Measurements from ENCODE around the gene RALGPS1. TPM values are rescaled to one million over a fixed set of nuclear protein-coding genes. Genes with fewer than 3 reads are reported as not detected.

RALGPS1 gene
- total RNA-seq, 1 experiment from 2014 or later, result 18.6 TPM

- no peaks in the 10 kb centered on the region for H3K79me1 ChIP-seq (ENCODE audit: insufficient read depth, low read depth, low read length, poor library complexity, severe bottlenecking)
- H2BK20ac ChIP-seq (ENCODE audit: low read depth, low read length, poor library complexity, severe bottlenecking), result no peak overlapping the region
- no peaks in the 10 kb centered on the region for H3K27me3 ChIP-seq (ENCODE audit: insufficient read depth, low read length)
- H3K4me2 ChIP-seq (ENCODE audit: insufficient read depth, insufficient read length, low read length), result no peak overlapping the region
- no peak overlapping the region for H3K27ac ChIP-seq (ENCODE audit: insufficient read length, low read depth, low read length)
- no peaks in the 10 kb centered on the region for H4K20me1 ChIP-seq (ENCODE audit: control insufficient read depth, insufficient read depth, insufficient read length)
- H2BK12ac ChIP-seq (ENCODE audit: insufficient read length, low read depth, low read length), result no peak overlapping the region
- no peaks in the 10 kb centered on the region for H3K4me1 ChIP-seq (ENCODE audit: insufficient read depth, low read length)
- H2AK5ac ChIP-seq (ENCODE audit: insufficient read length, low read length), result no peak overlapping the region
- no peak overlapping the region for H2AFZ ChIP-seq (ENCODE audit: low read length)
- no peak overlapping the region for H2BK15ac ChIP-seq (ENCODE audit: low read depth, low read length)
- H2BK120ac ChIP-seq (ENCODE audit: low read depth, low read length, poor library complexity, severe bottlenecking), result no peak overlapping the region
- no peak overlapping the region for H3T11ph ChIP-seq (ENCODE audit: low read length)
- peak overlapping the region in 1 of 3 experiments; percentile 53; a peak in 1 of 7 replicates for H3K27ac Mint-ChIP-seq
- no peak for DNase-seq
- H3K23me2 ChIP-seq (ENCODE audit: insufficient read length, low read depth, low read length, poor library complexity, severe bottlenecking), result no peaks in the 10 kb centered on the region
- H3K27me3 Mint-ChIP-seq (ENCODE audit: low read depth), result peaks cover 2% of the 10 kb centered on the region; the same call in 1 of the 2 replicates
- H3K18ac ChIP-seq (ENCODE audit: insufficient read length, low read depth, low read length), result no peak overlapping the region
- no peak overlapping the region for H3K56ac ChIP-seq (ENCODE audit: insufficient read length, low read depth, low read length)
- no peak overlapping the region for H3K14ac ChIP-seq (ENCODE audit: insufficient read depth, low read length)
- no peaks in the 10 kb centered on the region for H3K79me2 ChIP-seq (ENCODE audit: insufficient read depth, low read length)
- no peak overlapping the region for H3K4me3 Mint-ChIP-seq
- no peak overlapping the region for H3K9ac ChIP-seq (ENCODE audit: extremely low read depth, insufficient read length, low read length)
- WGBS (ENCODE audit: extremely low coverage, insufficient read length, low lambda C conversion rate), result no CpG with 5 or more reads among the region's 6 CpGs
- H3K9me3 ChIP-seq (ENCODE audit: control insufficient read depth, low read depth, low read length), result no peaks in the 10 kb centered on the region
- no peak overlapping the region for H3K4ac ChIP-seq (ENCODE audit: low read depth, low read length)
- H2BK5ac ChIP-seq (ENCODE audit: insufficient read length, low read length), result no peak overlapping the region
- peaks cover 0 to 6% of the 10 kb centered on the region in 2 experiments; a peak in 1 of 4 replicates for H3K4me1 Mint-ChIP-seq
- H4K5ac ChIP-seq (ENCODE audit: insufficient read length, low read depth, low read length), result no peak overlapping the region
- no peak overlapping the region for H4K91ac ChIP-seq (ENCODE audit: insufficient read length, low read depth, low read length)
- TF ChIP-seq CTCF (conservative IDR thresholded peaks at IDR 0.05), result no peak
- no peaks in the 10 kb centered on the region for H3K9me3 Mint-ChIP-seq
- H4K8ac ChIP-seq (replicated peaks; ENCODE audit: insufficient read length, low read depth, low read length), result no peak overlapping the region
- H3K23ac ChIP-seq (ENCODE audit: insufficient read length, low read depth, low read length), result no peak overlapping the region
- peaks cover 0 to 2% (median 0%) of the 10 kb centered on the region in 3 experiments; a peak in 2 of 7 replicates for H3K36me3 Mint-ChIP-seq (ENCODE audit: insufficient read depth in 1 of 3, low read depth in 3 of 3)
These were observed 261.2 kb downstream of the RALGPS1 start for GRCh38 chr9:127175764-127176163.

Measured in H9 (cell line).